ENCODE results near the gene CCDC69. TPM values are rescaled to one million over a fixed set of nuclear protein-coding genes. Genes with fewer than 3 reads are reported as not detected.

The CCDC69 gene
- total and polyA plus RNA-seq, 2 of the 8 experiments (the other 6 are each of a cell fraction or from before 2014, with no cell fraction given) = 8.4 to 10.8 TPM

DNA sequence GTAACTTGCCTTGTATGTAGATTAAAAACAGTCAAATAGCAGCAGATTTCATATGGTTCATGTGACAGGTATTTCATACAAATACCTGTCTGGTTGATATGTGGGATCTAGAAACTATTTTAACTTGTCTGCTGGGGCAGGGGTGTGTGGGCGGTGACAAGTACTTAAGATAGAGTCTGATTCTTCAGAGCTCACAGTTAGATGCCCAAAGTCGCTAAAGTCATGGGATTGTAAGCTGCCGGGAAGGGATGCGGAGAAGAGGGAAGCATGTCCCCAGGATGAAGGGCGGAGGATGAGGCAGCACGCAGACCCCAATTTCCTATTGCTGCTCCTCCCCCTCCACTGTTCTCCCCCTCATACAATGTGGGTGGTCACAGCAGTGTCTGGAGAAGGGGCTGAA lies 79.6 kb downstream of the CCDC69 start (continued):
- TF ChIP-seq RNF2 (IDR thresholded peaks at IDR 0.05; ENCODE audit: borderline replicate concordance, low read depth, low read length, missing control alignments, poor library complexity, severe bottlenecking) (no peak), GTF2F1 (IDR thresholded peaks at IDR 0.05; ENCODE audit: borderline replicate concordance, low read depth, low read length) (no peak), PHF8 (conservative IDR thresholded peaks at IDR 0.05; ENCODE audit: low read depth, low read length) (no peak), RXRA (IDR thresholded peaks at IDR 0.05; ENCODE audit: insufficient read depth, low read depth, low read length) (no peak), RFX5 (IDR thresholded peaks at IDR 0.05; ENCODE audit: borderline replicate concordance, low read depth, low read length) (no peak), BACH1 (IDR thresholded peaks at IDR 0.05; ENCODE audit: low read length) (no peak), SP1 (IDR thresholded peaks at IDR 0.05; ENCODE audit: low read depth, low read length) (no peak), KDM5A (IDR thresholded peaks at IDR 0.05; ENCODE audit: low read length) (no peak)
